ENCODE data around the gene PRPF31. TPM values are rescaled to one million over a fixed set of nuclear protein-coding genes. Genes with fewer than 3 reads are reported as not detected.
A peak's percentile ranks its signal among the peaks of the same experiment; 100 is the strongest.

PRPF31 gene
- total RNA-seq, 1 donor from 2014 or later, result 45.5 TPM

DNA sequence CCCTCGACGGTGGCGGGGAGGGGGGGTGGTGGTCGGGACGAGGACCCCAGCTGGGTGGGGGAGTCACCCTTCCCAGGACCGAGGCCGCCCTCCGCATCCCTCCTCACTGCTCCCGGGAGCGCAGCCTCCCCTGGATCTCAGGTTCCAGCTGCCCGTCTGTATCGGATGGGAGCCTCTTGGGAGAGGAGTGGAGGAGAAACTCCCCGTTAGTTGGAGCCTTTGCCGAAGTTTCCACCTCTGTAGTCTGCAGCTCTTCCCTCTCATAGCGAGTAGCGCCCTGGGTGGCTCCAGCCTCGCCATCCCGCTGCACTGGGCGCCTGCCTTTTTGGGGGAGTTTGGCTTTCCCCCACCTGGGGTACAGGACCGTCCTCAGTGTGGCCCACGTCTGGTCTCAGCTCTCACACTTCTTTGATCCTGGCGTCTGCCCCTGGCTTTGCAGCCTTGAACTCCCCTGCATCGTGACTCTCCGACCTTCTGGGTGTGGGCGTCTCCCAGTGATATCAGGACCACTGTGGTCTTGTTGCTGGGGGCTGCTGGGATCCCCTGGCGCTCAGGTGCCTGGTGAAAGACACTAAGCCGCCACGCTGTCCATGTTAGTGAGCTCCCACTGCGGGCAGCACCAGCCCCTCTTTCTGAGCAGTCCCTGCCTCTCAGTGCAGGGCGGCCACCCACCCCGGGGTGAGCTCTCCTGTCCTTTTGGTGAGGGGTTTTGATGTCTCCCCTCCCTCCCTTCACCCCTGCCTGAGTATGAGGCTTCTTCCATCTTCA is 23.1 kb downstream of the PRPF31 start:
- no peak for DNase-seq (ENCODE audit: low spot score)

- no peak for DNase-seq (ENCODE audit: low spot score)
These were observed 25.8 kb downstream of the PRPF31 start for GRCh38 chr19:54141356-54141755.

- no peak for DNase-seq (ENCODE audit: low spot score)
These were observed 26.7 kb downstream of the PRPF31 start for GRCh38 chr19:54142166-54142780.

GRCh38 chr19:54145541-54146158 is 30.1 kb downstream of the PRPF31 start:
- no peak for DNase-seq (ENCODE audit: low spot score)

- no peak for DNase-seq (ENCODE audit: low spot score)
These were observed 32.1 kb downstream of the PRPF31 start for GRCh38 chr19:54147676-54148075.

- no peak for DNase-seq (ENCODE audit: low spot score)
These were observed 32.6 kb downstream of the PRPF31 start for GRCh38 chr19:54148158-54148557.

DNA sequence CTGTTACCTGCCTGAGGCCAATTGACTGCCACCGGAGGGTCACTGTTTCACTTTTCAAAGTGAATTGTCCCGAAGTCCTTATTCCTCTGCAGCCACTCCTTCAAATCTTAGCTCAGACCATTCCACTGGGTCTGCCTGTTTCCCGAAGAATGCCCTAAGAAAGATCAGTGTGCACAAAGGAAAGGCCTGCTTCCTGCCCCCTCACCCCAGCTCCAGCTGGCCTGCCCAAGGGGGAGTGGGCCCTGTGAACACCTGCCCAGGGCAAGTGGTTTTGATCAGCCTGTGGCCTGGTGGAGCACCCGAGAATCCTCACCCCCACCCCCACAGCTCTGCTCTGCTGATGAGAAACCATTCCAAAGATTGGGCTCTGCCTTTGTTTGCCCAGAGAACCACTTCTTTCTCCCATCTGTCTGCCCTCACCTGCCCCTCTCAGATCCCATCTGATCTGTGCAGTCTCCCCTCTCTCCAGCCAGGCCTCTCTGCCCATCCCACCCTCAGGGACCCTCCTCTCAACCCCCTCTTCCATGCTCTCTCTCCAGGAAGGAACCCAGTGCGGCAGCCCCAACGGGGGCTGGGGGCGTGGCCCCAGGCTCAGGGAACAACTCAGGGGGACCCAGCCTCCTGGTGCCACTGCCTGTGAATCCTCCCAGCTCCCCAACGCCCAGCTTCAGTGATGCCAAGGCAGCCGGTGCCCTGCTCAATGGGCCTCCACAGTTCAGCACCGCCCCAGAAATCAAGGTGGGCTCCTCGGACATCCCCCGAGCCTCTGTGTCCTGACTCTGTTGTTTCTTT is 33.7 kb downstream of the PRPF31 start:
- no peak for DNase-seq (ENCODE audit: low spot score)

- DNase-seq (ENCODE audit: low spot score), result no peak
These were observed 35.9 kb downstream of the PRPF31 start for GRCh38 chr19:54151362-54152035.

DNA sequence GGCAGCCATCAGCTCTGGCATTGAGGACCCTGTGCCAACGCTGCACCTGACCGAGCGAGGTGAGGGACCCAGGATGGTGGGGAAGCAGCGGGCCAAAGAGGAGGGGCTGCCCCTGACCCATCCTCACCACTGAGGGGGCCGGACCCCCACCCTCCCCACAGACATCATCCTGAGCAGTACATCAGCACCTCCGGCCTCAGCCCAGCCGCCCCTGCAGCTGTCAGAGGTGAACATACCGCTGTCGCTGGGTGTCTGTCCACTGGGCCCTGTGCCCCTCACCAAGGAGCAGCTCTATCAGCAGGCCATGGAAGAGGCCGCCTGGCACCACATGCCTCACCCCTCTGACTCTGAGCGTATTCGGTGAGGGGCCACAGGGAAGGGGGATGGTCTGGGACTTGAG is 36.7 kb downstream of the PRPF31 start:
- DNase-seq (ENCODE audit: low spot score), result no peak

- no peak for DNase-seq (ENCODE audit: low spot score)
These were observed 37.4 kb downstream of the PRPF31 start for GRCh38 chr19:54152878-54153524.

- no peak for DNase-seq (ENCODE audit: low spot score)
These were observed 38.3 kb downstream of the PRPF31 start for GRCh38 chr19:54153731-54154326.

- no peak for DNase-seq (ENCODE audit: low spot score)
These were observed 39.2 kb downstream of the PRPF31 start for GRCh38 chr19:54154603-54155345.

GRCh38 chr19:54155694-54156093 is 40.1 kb downstream of the PRPF31 start:
- no peak for DNase-seq (ENCODE audit: low spot score)

DNA sequence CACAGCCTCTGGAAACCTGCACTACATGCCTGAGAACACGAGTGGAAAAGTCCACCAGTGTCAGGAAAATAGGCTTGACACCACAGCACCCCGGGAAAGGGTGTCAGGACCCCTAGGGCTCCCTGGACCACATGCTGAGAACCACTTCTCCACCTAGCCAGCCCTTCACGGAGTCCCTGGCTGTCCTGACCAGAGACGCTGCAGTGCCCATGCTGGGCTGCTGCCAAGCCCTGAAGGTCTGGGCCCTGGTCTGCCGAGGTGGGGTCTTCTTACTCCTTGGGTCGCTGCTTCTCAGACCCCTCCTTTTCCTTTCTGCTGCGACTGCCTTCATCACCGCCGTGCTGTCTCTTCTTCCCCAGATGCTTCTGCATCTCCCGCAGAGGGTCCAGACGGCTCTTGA is 40.9 kb downstream of the PRPF31 start:
- no peak for DNase-seq (ENCODE audit: low spot score)

- DNase-seq (ENCODE audit: low spot score), result no peak
These were observed 41.4 kb downstream of the PRPF31 start for GRCh38 chr19:54156953-54157352.

DNA sequence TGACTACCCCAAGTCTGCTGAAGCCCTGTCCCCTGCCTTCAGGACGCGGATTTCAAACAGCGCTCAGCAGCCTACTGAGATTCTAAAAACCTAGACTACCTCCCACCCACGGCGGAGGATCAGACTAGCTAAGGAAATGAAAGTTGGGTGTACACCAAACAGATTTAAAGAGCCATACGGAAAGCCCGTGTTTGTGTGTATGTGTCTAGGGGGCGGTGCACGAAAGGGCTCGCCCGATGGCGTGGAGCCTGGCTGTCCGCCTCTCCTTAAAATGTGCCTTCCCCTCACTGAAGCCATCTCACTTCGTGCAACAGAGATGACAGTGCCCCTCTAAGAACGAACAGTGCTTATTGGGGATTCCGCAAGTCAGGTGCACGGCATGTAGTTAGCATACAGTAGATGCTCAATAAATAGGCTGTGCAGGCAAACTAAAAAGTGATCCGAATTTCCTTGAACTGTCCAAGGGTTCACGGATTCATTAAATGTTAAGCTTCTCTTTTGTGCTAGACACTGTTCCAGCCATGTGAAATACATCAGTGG is 43.3 kb downstream of the PRPF31 start:
- no peak for DNase-seq (ENCODE audit: low spot score)

- peak; percentile 98 for DNase-seq (ENCODE audit: low spot score)
These were observed 44.0 kb downstream of the PRPF31 start, which contains the start of gene LENG1 for GRCh38 chr19:54159352-54160181. TSS of gene LENG1 (minus strand) at chr19:54159721. CDS start at chr19:54159695, 26 bp downstream.

GRCh38 chr19:54160182-54160811 is 44.7 kb downstream of the PRPF31 start:
- DNase-seq (ENCODE audit: low spot score), result no peak
